Adrenal gland (tissue), 5 donors: ENCODE results near the gene ACAT2.

Source experiments
- CTCF ChIP-seq, 6 experiments: fragments of 450-650 bp in 4 of 6; fragments of 200-600 bp in 2 of 6; sonication (generic) in 1 of 6; IDR thresholded peaks; 1 replicate in 5 of 6; 2 replicates in 1 of 6; pipeline versions ENCODE4 v1.5.1 to v1.8.0; 2016 to 2021; ENCODE audit warnings: antibody characterized with exemption in 6 of 6, mild to moderate bottlenecking in 2 of 6, moderate library complexity in 1 of 6
- POLR2A ChIP-seq, 2 donors: fragments of 450-650 bp; IDR thresholded peaks; one replicate each; pipeline ENCODE4 v1.6.1; 2017; ENCODE audit warnings: antibody characterized with exemption in 2 of 2, mild to moderate bottlenecking in 2 of 2, moderate library complexity in 1 of 2
- donor health status: DM: no; HTN: no; CAD: no.

- TF ChIP-seq CTCF (IDR thresholded peaks at IDR 0.05) (no peak), POLR2A (IDR thresholded peaks at IDR 0.05) (no peak)
Measured at GRCh38 chr6:159804504-159804903, 42.7 kb downstream of the ACAT2 start.
